ENCODE data around the gene PDPK1.

Gene PDPK1

DNA sequence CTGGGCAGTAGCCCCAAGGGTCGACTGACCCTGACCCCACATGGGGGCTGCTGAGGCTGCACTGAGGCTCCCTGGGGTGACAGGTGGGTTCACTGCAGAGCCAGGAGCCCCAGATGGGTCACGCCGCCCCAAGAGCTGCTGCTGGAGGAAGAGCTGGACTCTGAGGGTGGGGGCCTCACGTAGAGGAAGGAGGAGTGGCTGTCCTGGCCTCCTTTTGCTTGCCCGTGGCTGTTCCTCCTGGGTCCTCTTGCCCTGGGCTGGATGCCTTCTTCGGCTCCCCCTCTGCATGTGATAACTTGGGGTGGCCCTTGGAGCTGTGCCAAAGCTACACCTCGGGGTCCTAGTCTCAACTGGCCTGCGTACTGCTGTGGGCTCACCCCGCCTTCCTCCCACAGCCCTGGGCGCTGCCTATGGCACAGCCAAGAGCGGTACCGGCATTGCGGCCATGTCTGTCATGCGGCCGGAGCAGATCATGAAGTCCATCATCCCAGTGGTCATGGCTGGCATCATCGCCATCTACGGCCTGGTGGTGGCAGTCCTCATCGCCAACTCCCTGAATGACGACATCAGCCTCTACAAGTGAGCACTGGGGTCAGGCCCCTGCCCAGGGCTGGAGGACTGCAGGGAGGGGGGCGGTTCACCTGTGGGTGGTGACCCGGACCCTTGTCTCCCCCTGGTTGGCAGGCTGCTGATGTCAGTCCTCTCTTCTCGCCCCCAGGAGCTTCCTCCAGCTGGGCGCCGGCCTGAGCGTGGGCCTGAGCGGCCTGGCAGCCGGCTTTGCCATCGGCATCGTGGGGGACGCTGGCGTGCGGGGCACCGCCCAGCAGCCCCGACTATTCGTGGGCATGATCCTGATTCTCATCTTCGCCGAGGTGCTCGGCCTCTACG is 18.8 kb upstream of the PDPK1 start:
- H3K9ac ChIP-seq (ENCODE audit: low read length) = no peak overlapping the region
- H3K27ac ChIP-seq (ENCODE audit: low read length) = no peak overlapping the region
- no peak overlapping the region for H3K4me3 ChIP-seq (ENCODE audit: low read length)
- H3K27me3 ChIP-seq (ENCODE audit: control insufficient read depth, insufficient read depth, low read length) = no peaks in the 10 kb centered on the region
- H3K36me3 ChIP-seq (ENCODE audit: control insufficient read depth, low read depth, low read length) = peaks cover 9% of the 10 kb centered on the region
- H3K9me3 ChIP-seq (ENCODE audit: control insufficient read depth, low read depth, low read length) = no peaks in the 10 kb centered on the region
- H3K4me1 ChIP-seq (ENCODE audit: control insufficient read depth, low read depth, low read length) = peaks cover 6% of the 10 kb centered on the region

DNA sequence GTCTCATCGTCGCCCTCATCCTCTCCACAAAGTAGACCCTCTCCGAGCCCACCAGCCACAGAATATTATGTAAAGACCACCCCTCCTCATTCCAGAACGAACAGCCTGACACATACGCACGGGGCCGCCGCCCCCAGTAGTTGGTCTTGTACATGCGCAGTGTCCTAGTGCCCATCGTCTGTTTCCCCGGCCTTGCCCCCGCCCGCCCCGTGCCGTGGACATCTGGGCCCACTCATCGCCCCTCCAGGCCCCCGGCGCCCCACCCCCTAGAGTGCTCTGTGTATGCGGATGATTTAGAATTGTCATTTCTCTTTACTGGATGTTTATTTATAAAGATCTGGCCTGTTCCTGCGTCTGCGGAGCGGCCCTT is 18.1 kb upstream of the PDPK1 start:
- Histone ChIP-seq H3K4me3 (ENCODE audit: low read length) (peak overlapping the region; percentile 41), H3K27ac (ENCODE audit: low read length) (no peak overlapping the region)

DNA sequence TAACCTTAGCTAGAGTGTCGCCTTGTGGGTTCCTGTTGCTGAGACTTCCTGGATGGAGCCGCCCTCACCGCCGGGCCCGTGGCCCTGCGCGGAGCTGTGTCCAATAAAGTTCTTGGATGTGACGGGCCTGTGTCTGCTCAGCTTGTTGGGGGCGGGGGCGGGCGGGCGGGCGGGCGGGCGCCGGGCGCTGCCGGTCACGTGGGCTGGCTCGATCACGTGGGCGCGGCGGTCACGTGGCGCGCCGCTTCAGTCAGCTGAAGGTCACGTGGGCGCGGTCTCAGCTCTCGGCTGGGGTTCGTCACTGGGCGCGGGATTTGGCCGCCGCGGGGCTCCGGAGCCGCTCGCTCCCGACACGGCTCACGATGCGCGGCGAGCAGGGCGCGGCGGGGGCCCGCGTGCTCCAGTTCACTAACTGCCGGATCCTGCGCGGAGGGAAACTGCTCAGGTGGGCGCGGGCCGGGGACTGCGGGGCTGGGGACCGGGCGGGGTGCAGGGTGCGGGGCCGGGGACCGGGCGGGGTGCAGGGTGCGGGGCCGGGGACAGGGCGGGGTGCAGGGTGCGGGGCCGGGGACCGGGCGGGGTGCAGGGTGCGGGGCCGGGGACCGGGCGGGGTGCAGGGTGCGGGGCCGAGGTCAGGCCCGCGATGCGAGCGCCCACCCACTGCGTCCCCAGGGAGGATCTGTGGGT is 17.6 kb upstream of the PDPK1 start, which contains the start of gene AMDHD2:
Gene AMDHD2, plus strand, starts transcription at position 275 of the 687 bp plus-strand sequence. Its CDS starts 88 bp downstream, at position 363.
- peak within 1 kb of the TSS; percentile 69 for H3K4me3 ChIP-seq (ENCODE audit: low read length)
- H3K27me3 ChIP-seq (ENCODE audit: control insufficient read depth, insufficient read depth, low read length) = no peaks in the 10 kb centered on the region
- H3K9me3 ChIP-seq (ENCODE audit: control insufficient read depth, low read depth, low read length) = no peaks in the 10 kb centered on the region
- no peak within 1 kb of the TSS for H3K27ac ChIP-seq (ENCODE audit: low read length)
- H3K4me1 ChIP-seq (ENCODE audit: control insufficient read depth, low read depth, low read length) = peaks cover 6% of the 10 kb centered on the region
- H3K9ac ChIP-seq (ENCODE audit: low read length) = peak within 1 kb of the TSS; percentile 66
- H3K36me3 ChIP-seq (ENCODE audit: control insufficient read depth, low read depth, low read length) = peaks cover 9% of the 10 kb centered on the region

More for the DNA sequence above, 18.1 kb upstream of the PDPK1 start:
- H3K9ac ChIP-seq (ENCODE audit: low read length) = no peak overlapping the region
- no peaks in the 10 kb centered on the region for H3K9me3 ChIP-seq (ENCODE audit: control insufficient read depth, low read depth, low read length)
- H3K4me1 ChIP-seq (ENCODE audit: control insufficient read depth, low read depth, low read length) = peaks cover 6% of the 10 kb centered on the region
- peaks cover 9% of the 10 kb centered on the region for H3K36me3 ChIP-seq (ENCODE audit: control insufficient read depth, low read depth, low read length)
- H3K27me3 ChIP-seq (ENCODE audit: control insufficient read depth, insufficient read depth, low read length) = no peaks in the 10 kb centered on the region

DNA sequence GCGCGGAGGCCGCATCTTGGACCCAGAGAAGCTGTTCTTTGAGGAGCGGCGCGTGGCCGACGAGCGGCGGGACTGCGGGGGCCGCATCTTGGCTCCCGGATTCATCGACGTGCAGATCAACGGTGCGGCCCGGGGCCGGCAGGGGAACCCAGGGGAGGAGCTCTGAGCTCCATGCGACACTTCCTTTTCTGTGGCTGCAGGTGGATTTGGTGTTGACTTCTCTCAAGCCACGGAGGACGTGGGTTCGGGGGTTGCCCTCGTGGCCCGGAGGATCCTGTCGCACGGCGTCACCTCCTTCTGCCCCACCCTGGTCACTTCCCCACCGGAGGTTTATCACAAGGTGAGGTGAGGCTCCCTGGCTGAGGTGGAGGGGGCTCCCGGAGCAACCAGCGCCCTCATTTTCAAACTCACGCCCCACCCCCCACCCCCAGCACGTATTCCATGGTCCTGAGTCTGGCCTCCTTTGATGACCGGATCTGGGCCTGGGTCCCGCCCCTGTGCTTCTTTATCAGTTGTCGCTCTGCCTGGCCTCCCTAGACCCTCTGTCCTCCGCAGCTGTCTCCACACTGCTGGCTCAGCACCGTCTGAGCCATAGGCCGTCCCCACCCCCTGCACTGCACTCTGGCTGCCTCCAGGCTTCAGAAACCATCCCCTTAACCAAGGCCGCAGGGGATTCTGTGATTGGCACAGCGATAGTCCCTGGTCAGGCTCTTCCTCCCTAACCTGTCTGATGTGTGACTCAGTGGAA is 16.9 kb upstream of the PDPK1 start:
- H3K27ac ChIP-seq (ENCODE audit: low read length) = no peak overlapping the region
- peak overlapping the region; percentile 69 for H3K4me3 ChIP-seq (ENCODE audit: low read length)
- H3K36me3 ChIP-seq (ENCODE audit: control insufficient read depth, low read depth, low read length) = peaks cover 9% of the 10 kb centered on the region
- no peaks in the 10 kb centered on the region for H3K9me3 ChIP-seq (ENCODE audit: control insufficient read depth, low read depth, low read length)
- no peaks in the 10 kb centered on the region for H3K27me3 ChIP-seq (ENCODE audit: control insufficient read depth, insufficient read depth, low read length)
- H3K4me1 ChIP-seq (ENCODE audit: control insufficient read depth, low read depth, low read length) = peaks cover 6% of the 10 kb centered on the region
- H3K9ac ChIP-seq (ENCODE audit: low read length) = peak overlapping the region; percentile 66

DNA sequence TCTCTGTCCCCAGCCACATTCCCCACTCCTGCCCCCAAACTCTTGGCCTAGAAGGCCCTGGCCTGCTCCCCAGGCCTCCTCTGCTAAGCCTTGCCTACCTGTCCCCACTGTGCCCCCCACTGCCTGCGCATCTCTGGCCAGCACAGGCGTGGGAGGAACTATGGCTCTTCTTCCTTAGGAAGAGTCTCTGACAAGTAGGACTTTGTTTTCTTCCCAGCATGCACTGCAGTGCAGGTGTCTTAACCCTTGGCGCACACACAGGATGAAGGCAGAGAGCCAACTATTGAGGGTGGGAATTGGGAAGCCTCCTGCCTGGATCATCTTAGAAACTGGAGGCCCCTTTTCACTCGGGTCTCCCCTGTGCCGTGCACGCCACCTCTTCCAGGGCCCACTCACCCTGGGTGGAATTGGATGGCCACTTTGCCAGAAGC is 14.0 kb upstream of the PDPK1 start:
- H3K4me3 ChIP-seq (ENCODE audit: low read length) = no peak overlapping the region
- no peak overlapping the region for H3K9ac ChIP-seq (ENCODE audit: low read length)
- no peak overlapping the region for H3K27ac ChIP-seq (ENCODE audit: low read length)
- peaks cover 6% of the 10 kb centered on the region for H3K4me1 ChIP-seq (ENCODE audit: control insufficient read depth, low read depth, low read length)
- peaks cover 19% of the 10 kb centered on the region for H3K36me3 ChIP-seq (ENCODE audit: control insufficient read depth, low read depth, low read length)
- H3K9me3 ChIP-seq (ENCODE audit: control insufficient read depth, low read depth, low read length) = no peaks in the 10 kb centered on the region
- no peaks in the 10 kb centered on the region for H3K27me3 ChIP-seq (ENCODE audit: control insufficient read depth, insufficient read depth, low read length)

DNA sequence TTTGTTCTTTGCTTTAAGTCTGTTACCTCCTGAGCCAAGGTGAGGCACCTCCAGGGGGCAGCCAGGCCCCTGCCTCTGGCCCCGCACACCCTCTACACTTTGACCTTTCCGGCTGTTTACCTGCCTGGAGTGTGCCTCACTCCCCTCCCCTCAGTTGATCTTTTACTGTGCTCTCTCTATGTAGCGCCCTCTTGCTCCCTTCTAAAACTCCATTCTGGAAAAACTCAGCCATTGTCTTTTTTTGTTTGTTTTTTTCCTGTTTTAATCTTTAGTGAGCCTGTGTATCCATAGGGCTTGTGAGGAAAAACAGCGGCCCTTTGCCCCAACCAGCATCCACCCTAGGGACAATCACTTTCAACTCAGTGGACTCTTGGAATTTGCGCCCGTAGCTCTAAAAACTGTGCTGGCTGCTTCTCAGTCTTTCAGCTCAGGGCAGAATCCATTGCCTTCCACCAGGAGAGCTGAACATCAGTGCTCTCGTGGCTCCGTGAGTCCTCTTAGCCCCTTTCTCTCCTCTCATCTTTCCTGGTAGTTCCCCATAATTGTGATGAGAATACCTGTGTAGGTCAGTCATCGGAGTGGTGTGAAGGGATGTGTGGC is 13.4 kb upstream of the PDPK1 start:
- Histone ChIP-seq H3K4me1 (ENCODE audit: control insufficient read depth, low read depth, low read length) (peaks cover 6% of the 10 kb centered on the region), H3K9ac (ENCODE audit: low read length) (no peak overlapping the region), H3K36me3 (ENCODE audit: control insufficient read depth, low read depth, low read length) (peaks cover 24% of the 10 kb centered on the region)

DNA sequence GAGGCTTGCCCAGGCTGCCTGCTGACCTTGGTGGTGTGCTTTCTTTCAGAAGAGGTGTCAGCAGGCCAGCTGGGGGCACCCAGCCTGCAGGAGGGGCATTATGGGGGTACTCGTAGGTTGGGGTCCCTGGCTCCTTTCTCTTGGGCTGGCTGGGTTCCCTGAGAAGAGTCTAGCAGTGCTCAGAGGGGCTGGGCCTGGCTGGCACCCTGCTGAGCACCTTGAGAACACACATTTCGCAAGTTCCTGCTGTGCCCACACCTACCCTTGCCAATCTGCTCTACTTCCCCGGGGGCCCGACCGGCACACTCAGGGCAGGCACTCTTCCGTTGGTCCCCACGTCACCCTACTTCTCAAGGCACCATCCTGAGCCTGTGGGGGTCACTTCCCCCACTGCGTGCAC is 11.7 kb upstream of the PDPK1 start:
- Histone ChIP-seq H3K4me1 (ENCODE audit: control insufficient read depth, low read depth, low read length) (peaks cover 8% of the 10 kb centered on the region), H3K27ac (ENCODE audit: low read length) (no peak overlapping the region), H3K36me3 (ENCODE audit: control insufficient read depth, low read depth, low read length) (peaks cover 24% of the 10 kb centered on the region), H3K9me3 (ENCODE audit: control insufficient read depth, low read depth, low read length) (no peaks in the 10 kb centered on the region), H3K4me3 (ENCODE audit: low read length) (no peak overlapping the region), H3K27me3 (ENCODE audit: control insufficient read depth, insufficient read depth, low read length) (no peaks in the 10 kb centered on the region), H3K9ac (ENCODE audit: low read length) (no peak overlapping the region)

More for the DNA sequence above, 13.4 kb upstream of the PDPK1 start:
- no peaks in the 10 kb centered on the region for H3K9me3 ChIP-seq (ENCODE audit: control insufficient read depth, low read depth, low read length)
- no peaks in the 10 kb centered on the region for H3K27me3 ChIP-seq (ENCODE audit: control insufficient read depth, insufficient read depth, low read length)
- no peak overlapping the region for H3K4me3 ChIP-seq (ENCODE audit: low read length)
- H3K27ac ChIP-seq (ENCODE audit: low read length) = no peak overlapping the region

DNA sequence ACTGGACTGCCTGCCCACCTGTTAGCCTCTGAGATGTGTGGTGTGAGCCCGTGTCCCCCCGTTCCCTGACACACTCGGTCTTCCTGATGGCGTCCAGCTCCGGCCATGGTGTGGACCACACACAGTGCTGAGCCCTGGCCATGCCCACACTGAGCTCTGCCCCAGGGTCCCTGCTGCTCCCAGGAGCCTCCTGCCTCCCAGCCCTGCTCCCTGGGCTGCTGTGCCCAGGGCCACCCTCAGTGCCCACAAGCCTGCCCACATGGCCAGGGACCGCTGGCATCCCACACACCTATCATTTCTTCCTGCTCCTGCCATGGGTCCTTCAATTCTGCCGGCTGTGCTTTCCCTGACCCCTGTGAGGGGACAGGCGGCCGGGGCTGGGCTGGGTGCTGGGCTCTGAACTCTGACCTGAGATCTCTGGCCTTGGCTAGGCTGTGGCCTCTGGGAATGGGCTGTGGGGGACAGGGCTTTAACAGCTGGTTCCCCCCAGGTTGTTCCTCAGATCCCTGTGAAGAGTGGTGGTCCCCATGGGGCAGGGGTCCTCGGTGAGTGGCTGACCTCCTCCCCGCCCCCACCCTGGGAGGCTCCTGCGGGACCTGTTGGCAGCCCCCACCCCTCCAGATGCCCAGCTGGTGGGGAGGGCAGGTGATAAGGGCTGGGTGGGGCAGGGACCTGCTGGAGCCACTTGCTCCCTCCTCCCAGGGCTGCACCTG is 10.6 kb upstream of the PDPK1 start:
- no peaks in the 10 kb centered on the region for H3K27me3 ChIP-seq (ENCODE audit: control insufficient read depth, insufficient read depth, low read length)
- peaks cover 8% of the 10 kb centered on the region for H3K4me1 ChIP-seq (ENCODE audit: control insufficient read depth, low read depth, low read length)
- H3K27ac ChIP-seq (ENCODE audit: low read length) = no peak overlapping the region
- no peak overlapping the region for H3K9ac ChIP-seq (ENCODE audit: low read length)
- H3K4me3 ChIP-seq (ENCODE audit: low read length) = no peak overlapping the region
- H3K9me3 ChIP-seq (ENCODE audit: control insufficient read depth, low read depth, low read length) = no peaks in the 10 kb centered on the region
- peaks cover 24% of the 10 kb centered on the region for H3K36me3 ChIP-seq (ENCODE audit: control insufficient read depth, low read depth, low read length)

DNA sequence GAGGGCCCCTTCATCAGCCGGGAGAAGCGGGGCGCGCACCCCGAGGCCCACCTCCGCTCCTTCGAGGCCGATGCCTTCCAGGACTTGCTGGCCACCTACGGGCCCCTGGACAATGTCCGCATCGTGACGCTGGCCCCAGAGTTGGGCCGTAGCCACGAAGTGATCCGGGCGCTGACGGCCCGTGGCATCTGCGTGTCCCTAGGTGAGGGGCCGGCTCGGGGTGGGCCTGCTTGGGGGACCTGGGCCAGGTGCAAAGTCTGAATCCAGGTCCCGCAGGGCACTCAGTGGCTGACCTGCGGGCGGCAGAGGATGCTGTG is 10.1 kb upstream of the PDPK1 start:
- no peak overlapping the region for H3K4me3 ChIP-seq (ENCODE audit: low read length)
- peaks cover 24% of the 10 kb centered on the region for H3K36me3 ChIP-seq (ENCODE audit: control insufficient read depth, low read depth, low read length)
- H3K27ac ChIP-seq (ENCODE audit: low read length) = no peak overlapping the region
- H3K4me1 ChIP-seq (ENCODE audit: control insufficient read depth, low read depth, low read length) = peaks cover 8% of the 10 kb centered on the region
- no peaks in the 10 kb centered on the region for H3K9me3 ChIP-seq (ENCODE audit: control insufficient read depth, low read depth, low read length)
- H3K9ac ChIP-seq (ENCODE audit: low read length) = no peak overlapping the region
- H3K27me3 ChIP-seq (ENCODE audit: control insufficient read depth, insufficient read depth, low read length) = no peaks in the 10 kb centered on the region

DNA sequence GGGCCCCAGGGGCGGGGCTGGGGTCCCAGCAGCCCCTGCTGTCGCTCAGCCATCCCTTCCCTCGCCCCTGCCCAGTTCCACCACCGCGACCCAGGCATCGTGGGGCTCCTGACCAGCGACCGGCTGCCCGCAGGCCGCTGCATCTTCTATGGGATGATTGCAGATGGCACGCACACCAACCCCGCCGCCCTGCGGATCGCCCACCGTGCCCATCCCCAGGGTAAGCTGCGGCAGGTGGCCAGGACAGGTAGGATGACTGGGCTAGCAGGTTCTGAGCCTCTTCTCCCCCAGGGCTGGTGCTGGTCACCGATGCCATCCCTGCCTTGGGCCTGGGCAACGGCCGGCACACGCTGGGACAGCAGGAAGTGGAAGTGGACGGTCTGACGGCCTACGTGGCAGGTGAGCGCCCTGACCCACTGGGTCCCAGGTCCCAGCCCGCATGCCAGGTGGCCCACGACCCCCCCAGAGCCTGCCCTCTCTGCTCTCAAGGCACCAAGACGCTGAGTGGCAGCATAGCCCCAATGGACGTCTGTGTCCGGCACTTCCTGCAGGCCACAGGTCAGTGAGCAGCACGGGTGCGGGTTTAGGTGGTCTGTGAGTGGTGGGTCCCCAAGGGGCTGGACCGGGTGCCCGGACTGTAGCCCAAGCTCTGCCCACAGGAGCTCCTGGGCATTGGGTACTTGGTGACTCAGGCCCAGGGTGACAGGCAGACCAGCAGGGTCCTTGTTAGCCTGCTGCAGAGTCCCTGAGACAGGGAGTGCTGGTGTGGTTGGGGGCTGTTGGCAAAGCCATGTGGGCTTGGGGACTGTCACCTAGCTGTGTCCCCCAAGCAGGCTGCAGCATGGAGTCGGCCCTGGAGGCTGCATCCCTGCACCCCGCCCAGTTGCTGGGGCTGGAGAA is 9.4 kb upstream of the PDPK1 start:
- Histone ChIP-seq H3K9me3 (ENCODE audit: control insufficient read depth, low read depth, low read length) (no peaks in the 10 kb centered on the region), H3K27me3 (ENCODE audit: control insufficient read depth, insufficient read depth, low read length) (peaks cover under 1% of the 10 kb centered on the region), H3K9ac (ENCODE audit: low read length) (no peak overlapping the region), H3K4me3 (ENCODE audit: low read length) (no peak overlapping the region), H3K36me3 (ENCODE audit: control insufficient read depth, low read depth, low read length) (peaks cover 20% of the 10 kb centered on the region), H3K4me1 (ENCODE audit: control insufficient read depth, low read depth, low read length) (peaks cover 8% of the 10 kb centered on the region), H3K27ac (ENCODE audit: low read length) (no peak overlapping the region)

Data from iPS-18a (cell line).